Measurements from ENCODE around the gene STK33. TPM values are rescaled to one million over a fixed set of nuclear protein-coding genes. Genes with fewer than 3 reads are reported as not detected.
A peak's percentile ranks its signal among the peaks of the same experiment; 100 is the strongest.

Gene STK33
- total RNA-seq, 1 donor from 2014 or later, result 22.4 TPM

GRCh38 chr11:8384199-8384821, 209.7 kb downstream of the STK33 start:
- ATAC-seq (no peak), DNase-seq (no peak)
- intact Hi-C loops (cut with micrococcal nuclease), result no loop called here

- ATAC-seq, result no peak
- DNase-seq, result no peak
- intact Hi-C loops (cut with micrococcal nuclease), result no loop called here
Measured at GRCh38 chr11:8383627-8384026, 210.4 kb downstream of the STK33 start.

DNA sequence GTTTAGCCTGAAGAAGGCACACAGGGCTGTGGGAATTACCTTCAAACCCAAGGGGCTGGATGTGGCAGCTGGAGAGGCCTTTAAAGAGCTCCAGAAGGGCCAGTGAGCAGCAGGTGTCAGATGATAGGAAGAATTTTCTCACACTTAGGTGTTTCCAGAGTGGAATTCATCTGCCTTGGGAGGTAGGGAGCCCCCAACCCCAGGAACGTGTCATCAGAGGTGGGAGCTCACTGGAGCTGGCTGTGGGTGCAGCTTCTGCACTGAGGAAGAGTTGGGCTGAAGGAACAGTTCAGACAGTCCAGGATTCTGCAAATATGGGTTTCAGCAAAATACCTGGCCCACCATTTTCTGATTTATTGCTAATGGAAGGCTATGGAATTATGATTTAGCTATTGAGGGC, 210.8 kb downstream of the STK33 start:
- DNase-seq (no peak), ATAC-seq (no peak)
- intact Hi-C loops (cut with micrococcal nuclease), result no loop called here

GRCh38 chr11:8382436-8383053, 211.5 kb downstream of the STK33 start:
- ATAC-seq, result no peak
- intact Hi-C loops (cut with micrococcal nuclease), result no loop called here
- DNase-seq, result no peak

GRCh38 chr11:8381871-8382396, 212.1 kb downstream of the STK33 start:
- ATAC-seq (no peak), DNase-seq (no peak)
- intact Hi-C loops (cut with micrococcal nuclease), result no loop called here

GRCh38 chr11:8381343-8381742, 212.7 kb downstream of the STK33 start:
- intact Hi-C loops (cut with micrococcal nuclease), result no loop called here
- no peak for ATAC-seq
- DNase-seq, result no peak

DNA sequence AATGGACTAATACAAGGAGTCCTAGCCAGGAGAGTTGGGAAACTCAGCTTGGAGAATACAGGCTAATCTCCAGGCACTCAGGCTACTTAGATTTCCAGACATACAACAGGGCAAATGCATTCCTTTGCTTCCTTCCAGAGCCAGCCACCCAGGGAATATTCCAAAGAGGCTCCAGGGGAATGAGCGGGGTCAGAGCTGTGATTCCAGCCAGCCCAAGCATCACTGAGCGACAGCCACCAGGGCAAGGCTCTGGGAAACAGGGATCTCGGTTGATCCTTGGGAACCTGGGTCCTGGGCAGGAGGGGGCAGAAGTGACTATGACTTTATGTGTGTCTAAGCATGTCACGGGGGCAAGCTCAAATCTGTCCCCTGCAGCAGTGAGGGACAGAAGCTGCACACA, 218.1 kb downstream of the STK33 start:
- intact Hi-C loops (cut with micrococcal nuclease), result no loop called here
- DNase-seq (no peak), ATAC-seq (no peak)

DNA sequence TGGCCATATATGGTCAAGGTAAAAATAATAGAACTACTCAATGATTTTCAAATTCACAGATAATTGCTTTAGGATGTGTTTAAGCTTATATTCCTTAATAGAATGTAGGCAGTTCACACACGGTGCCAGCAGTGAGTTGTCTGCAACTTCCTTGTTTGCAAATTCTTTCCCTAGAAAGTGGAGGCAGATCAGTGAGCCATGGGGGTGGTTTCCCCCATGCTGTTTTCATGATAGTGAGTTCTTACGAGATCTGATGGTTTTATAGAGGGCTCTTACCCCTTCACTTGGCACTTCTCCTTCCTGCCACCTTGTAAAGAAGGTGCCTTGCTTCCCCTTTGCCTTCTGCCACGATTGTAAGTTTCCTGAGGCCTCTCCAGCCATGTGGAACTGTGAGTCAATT, 218.6 kb downstream of the STK33 start:
- DNase-seq (no peak), ATAC-seq (no peak)
- intact Hi-C loops (cut with micrococcal nuclease), result no loop called here

GRCh38 chr11:8374716-8375115, 219.3 kb downstream of the STK33 start:
- DNase-seq, result no peak
- intact Hi-C loops (cut with micrococcal nuclease), result no loop called here
- ATAC-seq, result no peak

GRCh38 chr11:8373519-8374432, 220.3 kb downstream of the STK33 start:
- DNase-seq, result no peak
- ATAC-seq, result no peak
- intact Hi-C loops (cut with micrococcal nuclease), result no loop called here

- DNase-seq, result no peak
- no peak for ATAC-seq
Measured at GRCh38 chr11:8372641-8373381, 221.2 kb downstream of the STK33 start.

DNA sequence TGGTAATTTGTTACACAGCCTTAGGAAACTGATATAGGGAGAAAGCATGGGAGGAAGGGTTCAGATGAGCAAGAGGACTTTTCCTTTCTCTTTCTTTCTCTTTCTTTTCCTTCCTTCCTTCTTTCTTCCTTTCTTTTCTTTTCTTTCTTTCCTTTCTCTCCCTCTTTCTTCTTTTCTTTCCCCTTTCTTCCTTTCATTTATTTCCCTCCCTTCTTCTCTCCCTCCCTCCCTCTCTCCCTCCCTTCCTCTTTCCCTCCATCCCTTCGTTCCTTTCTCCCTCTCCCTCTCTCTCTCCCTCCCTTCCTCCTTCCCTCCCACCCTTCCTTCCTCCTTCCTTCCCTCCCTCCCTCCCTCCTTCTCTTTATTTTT, 222.5 kb downstream of the STK33 start:
- intact Hi-C loops (cut with micrococcal nuclease), result no loop called here
- no peak for ATAC-seq

More at GRCh38 chr11:8372641-8373381, 221.2 kb downstream of the STK33 start:
- intact Hi-C loops (cut with micrococcal nuclease), result no loop called here

DNA sequence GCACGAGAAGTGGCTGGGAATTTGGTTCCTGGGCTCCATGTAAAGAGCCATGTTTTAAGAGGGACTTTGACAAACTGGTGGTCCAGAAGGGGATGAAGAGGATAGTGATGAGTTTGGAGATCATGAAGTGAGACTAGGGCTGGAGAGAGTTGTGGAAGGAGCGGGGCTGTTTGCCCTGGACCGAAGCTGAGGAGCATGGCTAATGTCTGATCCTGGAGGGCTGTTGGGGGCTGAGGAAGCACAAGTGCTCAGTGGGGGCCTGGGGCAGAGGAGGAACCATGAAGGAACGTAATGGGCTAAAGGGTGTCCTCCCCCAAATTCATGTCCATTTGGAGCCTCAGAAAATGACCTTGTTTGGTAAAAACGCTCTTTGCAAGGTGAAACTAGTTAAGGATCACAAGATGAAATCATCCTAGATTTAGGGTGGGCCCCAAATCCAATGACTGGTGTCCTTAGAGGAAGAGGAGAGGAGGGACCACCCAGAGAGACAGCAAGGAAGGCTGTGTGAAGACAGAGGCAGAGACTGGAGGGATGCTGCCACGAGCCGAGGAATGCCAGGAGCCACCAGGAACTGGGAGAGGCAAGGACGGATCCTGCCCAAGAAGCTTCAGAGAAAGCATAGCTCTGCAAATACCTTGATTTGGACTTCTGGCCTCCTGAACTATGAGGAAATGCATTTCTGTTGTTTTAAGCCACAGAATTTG, 223.1 kb downstream of the STK33 start:
- intact Hi-C loops (cut with micrococcal nuclease), result no loop called here
- DNase-seq (no peak), ATAC-seq (no peak)

More for the DNA sequence above, 222.5 kb downstream of the STK33 start:
- no peak for DNase-seq

DNA sequence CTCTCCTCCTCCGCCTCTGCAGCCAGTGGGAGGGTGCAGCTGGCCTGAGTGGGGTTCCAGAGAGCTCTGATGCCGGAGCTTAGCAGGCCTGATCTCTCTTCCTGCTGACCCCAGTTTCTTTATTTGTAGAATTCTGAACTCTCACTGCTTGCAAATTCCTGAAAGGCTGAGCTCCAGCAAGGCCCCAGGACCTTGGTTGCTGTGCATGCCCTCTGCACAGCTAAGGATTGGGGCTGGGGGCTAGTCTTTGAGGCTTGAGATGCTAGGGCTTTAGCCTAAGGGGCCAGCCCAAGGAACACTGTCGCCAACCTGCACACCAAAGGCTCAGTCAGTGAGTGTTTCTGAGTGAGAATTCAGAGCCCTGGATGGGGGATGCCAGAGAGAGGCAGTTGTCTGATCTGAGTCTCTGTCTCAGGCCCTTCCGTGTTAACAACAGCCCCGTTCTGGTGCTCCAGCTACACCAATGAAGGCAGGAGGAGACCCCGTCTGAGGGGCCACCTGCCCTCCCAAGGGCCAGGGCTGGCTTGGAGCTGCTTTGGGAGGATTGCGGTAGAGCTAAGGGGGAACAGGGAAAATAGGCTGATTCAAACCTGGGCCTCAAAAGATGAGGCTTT, 224.3 kb downstream of the STK33 start:
- intact Hi-C loops (cut with micrococcal nuclease), result no loop called here
- ATAC-seq (no peak), DNase-seq (no peak)

- no peak for ATAC-seq
- no peak for DNase-seq
- intact Hi-C loops (cut with micrococcal nuclease), result no loop called here
Measured at GRCh38 chr11:8368772-8369171, 225.3 kb downstream of the STK33 start.

DNA sequence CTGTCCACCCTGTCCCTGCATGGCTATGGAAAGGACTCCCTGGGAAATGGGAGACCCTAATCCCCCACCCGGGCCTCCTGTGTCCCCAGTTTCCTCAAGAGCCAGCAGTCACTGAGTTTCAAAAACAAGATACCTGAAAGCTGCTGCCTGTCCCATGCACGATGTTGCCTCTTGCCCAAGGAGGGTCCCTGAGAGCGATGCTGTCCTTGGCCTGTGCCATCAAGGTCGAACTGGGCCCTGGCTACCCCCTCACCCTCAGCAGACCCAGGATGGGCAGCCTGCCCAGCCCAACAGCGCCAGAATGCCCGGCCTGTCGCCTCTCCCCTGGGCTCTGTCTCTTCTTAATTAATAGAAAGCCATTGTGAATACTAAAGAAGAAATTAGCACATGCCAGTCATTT, 225.8 kb downstream of the STK33 start:
- ATAC-seq (peak; percentile 21), DNase-seq (no peak)
- intact Hi-C loops (cut with micrococcal nuclease), result no loop called here

GRCh38 chr11:8366316-8366715, 227.7 kb downstream of the STK33 start:
- ATAC-seq (no peak), DNase-seq (no peak)
- intact Hi-C loops (cut with micrococcal nuclease), result no loop called here

- ATAC-seq, result no peak
- DNase-seq, result no peak
- intact Hi-C loops (cut with micrococcal nuclease), result no loop called here
Measured at GRCh38 chr11:8365216-8365941, 228.6 kb downstream of the STK33 start.
